Measurements from ENCODE around the gene C18orf63.

DNA sequence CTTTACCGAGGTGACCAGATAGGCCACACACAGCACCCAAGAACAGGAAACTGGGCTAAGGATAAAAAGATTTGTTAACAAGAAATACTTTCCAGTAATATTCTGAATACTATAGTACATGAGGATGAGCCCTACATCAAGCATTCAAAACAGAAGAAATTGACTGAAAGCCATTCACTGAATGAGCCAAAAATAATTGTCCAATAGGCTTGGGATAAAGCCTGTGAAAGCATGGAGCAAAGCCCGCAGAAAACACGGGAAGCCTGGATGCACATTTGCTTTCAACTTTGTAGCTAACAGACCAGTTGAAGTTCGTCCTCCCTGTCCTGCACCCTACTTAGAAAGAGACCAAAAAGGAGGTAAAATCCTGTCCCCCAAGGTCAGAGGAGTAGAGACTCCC is 85.2 kb downstream of the C18orf63 start:
- TF ChIP-seq POLR2A (IDR thresholded peaks at IDR 0.05; ENCODE audit: low read depth, low read length), result no peak
- TF ChIP-seq, protein P1, sequence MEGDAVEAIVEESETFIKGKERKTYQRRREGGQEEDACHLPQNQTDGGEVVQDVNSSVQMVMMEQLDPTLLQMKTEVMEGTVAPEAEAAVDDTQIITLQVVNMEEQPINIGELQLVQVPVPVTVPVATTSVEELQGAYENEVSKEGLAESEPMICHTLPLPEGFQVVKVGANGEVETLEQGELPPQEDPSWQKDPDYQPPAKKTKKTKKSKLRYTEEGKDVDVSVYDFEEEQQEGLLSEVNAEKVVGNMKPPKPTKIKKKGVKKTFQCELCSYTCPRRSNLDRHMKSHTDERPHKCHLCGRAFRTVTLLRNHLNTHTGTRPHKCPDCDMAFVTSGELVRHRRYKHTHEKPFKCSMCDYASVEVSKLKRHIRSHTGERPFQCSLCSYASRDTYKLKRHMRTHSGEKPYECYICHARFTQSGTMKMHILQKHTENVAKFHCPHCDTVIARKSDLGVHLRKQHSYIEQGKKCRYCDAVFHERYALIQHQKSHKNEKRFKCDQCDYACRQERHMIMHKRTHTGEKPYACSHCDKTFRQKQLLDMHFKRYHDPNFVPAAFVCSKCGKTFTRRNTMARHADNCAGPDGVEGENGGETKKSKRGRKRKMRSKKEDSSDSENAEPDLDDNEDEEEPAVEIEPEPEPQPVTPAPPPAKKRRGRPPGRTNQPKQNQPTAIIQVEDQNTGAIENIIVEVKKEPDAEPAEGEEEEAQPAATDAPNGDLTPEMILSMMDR (conservative IDR thresholded peaks at IDR 0.05; ENCODE audit: low read depth, low read length), result no peak
- TF ChIP-seq CEBPB (IDR thresholded peaks at IDR 0.05; ENCODE audit: low read depth, low read length), result no peak
- no peak for TF ChIP-seq SMC3 (IDR thresholded peaks at IDR 0.05; ENCODE audit: low read depth, low read length)
- no peak for TF ChIP-seq CHD1 (IDR thresholded peaks at IDR 0.05; ENCODE audit: low read depth, low read length)
- no peak for TF ChIP-seq MAFK (IDR thresholded peaks at IDR 0.05; ENCODE audit: low read depth, low read length)
- no peak for TF ChIP-seq RCOR1 (IDR thresholded peaks at IDR 0.05; ENCODE audit: insufficient replicate concordance, low read length)
- no peak for TF ChIP-seq RAD21 (IDR thresholded peaks at IDR 0.05; ENCODE audit: low read length)
- TF ChIP-seq MXI1 (IDR thresholded peaks at IDR 0.05; ENCODE audit: borderline replicate concordance, low read depth, low read length), result no peak

Measured in IMR-90 (cell line).